ENCODE data around the gene MLLT3.

- TF ChIP-seq CTCF (IDR thresholded peaks at IDR 0.05; ENCODE audit: insufficient read depth, low read depth, low read length) (no peak), EZH2 (IDR thresholded peaks at IDR 0.05; ENCODE audit: insufficient read depth, low read length) (no peak)
These were observed 301.4 kb downstream of the MLLT3 start for GRCh38 chr9:20320921-20321320.
